GM12878 (cell line): ENCODE results near the gene GNB2. TPM values are rescaled to one million over a fixed set of nuclear protein-coding genes. Genes with fewer than 3 reads are reported as not detected.

Experiments
- FOXK2 ChIP-seq: fragments of 450-650 bp; IDR thresholded peaks from 2 replicates; pipeline ENCODE4 v1.6.1; 2017; ENCODE audit warnings: mild to moderate bottlenecking, moderate library complexity
- FOXM1 ChIP-seq: IDR thresholded peaks from 2 replicates; pipeline ENCODE4 v1.6.1; 2012; ENCODE audit warnings: low read depth, mild to moderate bottlenecking, inconsistent platforms, low read length, moderate library complexity
- GATAD2B ChIP-seq: fragments of 450-650 bp; conservative IDR thresholded peaks from 2 replicates; pipeline ENCODE4 v1.6.1; 2017; ENCODE audit warnings: low read depth, mild to moderate bottlenecking, moderate library complexity
- HCFC1 ChIP-seq: fragments of 150-350 bp; IDR thresholded peaks from 2 replicates; pipeline ENCODE4 v1.6.1; 2014; ENCODE audit warnings: low read length
- HDAC2 ChIP-seq: fragments of 200-600 bp; sonication (generic); IDR thresholded peaks from 2 replicates; pipeline ENCODE4 v1.6.1; 2017
- KLF5 ChIP-seq: fragments of 450-650 bp; IDR thresholded peaks from 2 replicates; pipeline ENCODE4 v1.6.1; 2014; ENCODE audit warnings: mild to moderate bottlenecking; ENCODE audit not compliant: partially characterized antibody
- MTA3 ChIP-seq: IDR thresholded peaks from 2 replicates; pipeline ENCODE4 v1.6.1; 2012; ENCODE audit warnings: low read length, inconsistent platforms, borderline replicate concordance
- PBX3 ChIP-seq: IDR thresholded peaks from 2 replicates; pipeline ENCODE4 v1.6.1; 2011; ENCODE audit warnings: mild to moderate bottlenecking, low read depth, low read length, moderate library complexity; ENCODE audit not compliant: insufficient replicate concordance
- POLR2A ChIP-seq: IDR thresholded peaks from 2 replicates; pipeline ENCODE4 v1.6.1; 2011; ENCODE audit warnings: low read depth, mild to moderate bottlenecking, low read length
- SUPT20H ChIP-seq: IDR thresholded peaks from 2 replicates; pipeline ENCODE4 v1.6.1; 2011; ENCODE audit warnings: low read depth, mild to moderate bottlenecking, low read length, moderate library complexity, borderline replicate concordance; ENCODE audit not compliant: control insufficient read depth
- polyA plus RNA-seq, 11 experiments: library from polyadenylated mRNA; depleted of rRNA in 4 of 11; unstranded in 6 of 11; stranded (reverse) in 5 of 11; fragments of >200 nt; fragmentation: Nextera tagmentation in 4 of 11; fragmentation: Illumina TruSeq in 1 of 11; extraction: Ambion mirVana in 4 of 11; extraction: Trizol in 1 of 11; gene quantifications; 1 replicate in 1 of 11; 2 replicates in 10 of 11; pipeline versions ENCODE4 v1.2.1 to v1.2.3, GENCODE V29; 2011 to 2016; ENCODE audit warnings: inconsistent platforms in 2 of 11, missing spikeins in 2 of 11, low read depth in 1 of 11
- total RNA-seq, 4 experiments: library from RNA; depleted of rRNA in 3 of 4; stranded (reverse); fragments of >200 nt in 3 of 4; fragmentation: Illumina TruSeq in 1 of 4; extraction: Trizol in 1 of 4; gene quantifications; 2 replicates each; pipeline versions ENCODE4 v1.2.1 to v1.2.3, GENCODE V29; 2013 to 2021
- TF ChIP-seq, protein P1 (sequence below): fragments of 450-650 bp; conservative IDR thresholded peaks from 2 replicates; pipeline ENCODE4 v1.6.1; 2017; ENCODE audit warnings: mild to moderate bottlenecking, moderate library complexity
- TF ChIP-seq, protein P2 (sequence below): IDR thresholded peaks from 2 replicates; pipeline ENCODE4 v1.6.1; 2011; ENCODE audit warnings: borderline replicate concordance, low read depth, mild to moderate bottlenecking, moderate library complexity, low read length; ENCODE audit not compliant: insufficient read depth, poor library complexity, severe bottlenecking
- TF ChIP-seq, protein P3 (sequence below): IDR thresholded peaks from 2 replicates; pipeline ENCODE4 v1.6.1; 2012; ENCODE audit warnings: low read depth, low read length, improper control_type of control experiment

Gene GNB2
- total and polyA plus RNA-seq, 10 of the 15 experiments (the other 5 are each of a cell fraction or from before 2014, with no cell fraction given), result 0.35 to 175 (median 59.7) TPM

- TF ChIP-seq FOXK2, result no peak
- TF ChIP-seq, protein P1, sequence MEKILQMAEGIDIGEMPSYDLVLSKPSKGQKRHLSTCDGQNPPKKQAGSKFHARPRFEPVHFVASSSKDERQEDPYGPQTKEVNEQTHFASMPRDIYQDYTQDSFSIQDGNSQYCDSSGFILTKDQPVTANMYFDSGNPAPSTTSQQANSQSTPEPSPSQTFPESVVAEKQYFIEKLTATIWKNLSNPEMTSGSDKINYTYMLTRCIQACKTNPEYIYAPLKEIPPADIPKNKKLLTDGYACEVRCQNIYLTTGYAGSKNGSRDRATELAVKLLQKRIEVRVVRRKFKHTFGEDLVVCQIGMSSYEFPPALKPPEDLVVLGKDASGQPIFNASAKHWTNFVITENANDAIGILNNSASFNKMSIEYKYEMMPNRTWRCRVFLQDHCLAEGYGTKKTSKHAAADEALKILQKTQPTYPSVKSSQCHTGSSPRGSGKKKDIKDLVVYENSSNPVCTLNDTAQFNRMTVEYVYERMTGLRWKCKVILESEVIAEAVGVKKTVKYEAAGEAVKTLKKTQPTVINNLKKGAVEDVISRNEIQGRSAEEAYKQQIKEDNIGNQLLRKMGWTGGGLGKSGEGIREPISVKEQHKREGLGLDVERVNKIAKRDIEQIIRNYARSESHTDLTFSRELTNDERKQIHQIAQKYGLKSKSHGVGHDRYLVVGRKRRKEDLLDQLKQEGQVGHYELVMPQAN, result no peak; the same call in 1 of the 2 replicates
- TF ChIP-seq, protein P2, sequence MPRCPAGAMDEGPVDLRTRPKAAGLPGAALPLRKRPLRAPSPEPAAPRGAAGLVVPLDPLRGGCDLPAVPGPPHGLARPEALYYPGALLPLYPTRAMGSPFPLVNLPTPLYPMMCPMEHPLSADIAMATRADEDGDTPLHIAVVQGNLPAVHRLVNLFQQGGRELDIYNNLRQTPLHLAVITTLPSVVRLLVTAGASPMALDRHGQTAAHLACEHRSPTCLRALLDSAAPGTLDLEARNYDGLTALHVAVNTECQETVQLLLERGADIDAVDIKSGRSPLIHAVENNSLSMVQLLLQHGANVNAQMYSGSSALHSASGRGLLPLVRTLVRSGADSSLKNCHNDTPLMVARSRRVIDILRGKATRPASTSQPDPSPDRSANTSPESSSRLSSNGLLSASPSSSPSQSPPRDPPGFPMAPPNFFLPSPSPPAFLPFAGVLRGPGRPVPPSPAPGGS, result peak; percentile 31
- no peak for TF ChIP-seq PBX3
- peak; percentile 59 for TF ChIP-seq POLR2A
- no peak; the same call in 1 of the 2 replicates for TF ChIP-seq GATAD2B
- no peak for TF ChIP-seq MTA3
- no peak for TF ChIP-seq HDAC2
- no peak for TF ChIP-seq SUPT20H
- TF ChIP-seq KLF5, result no peak
- TF ChIP-seq FOXM1, result no peak
- TF ChIP-seq HCFC1, result no peak
- TF ChIP-seq, protein P3, sequence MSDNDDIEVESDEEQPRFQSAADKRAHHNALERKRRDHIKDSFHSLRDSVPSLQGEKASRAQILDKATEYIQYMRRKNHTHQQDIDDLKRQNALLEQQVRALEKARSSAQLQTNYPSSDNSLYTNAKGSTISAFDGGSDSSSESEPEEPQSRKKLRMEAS, result no peak
Observed at GRCh38 chr7:100675581-100676350, 2.2 kb downstream of the GNB2 start (continued).
